NK-92 (cell line): ENCODE data around the gene KLHL24.
"Not testable (repeated sequence)": the region's sequence is repeated elsewhere in the genome, so short reads cannot be mapped to it uniquely, and the experiment has no call there.

Source experiments
- DNase-seq: peaks from one replicate; lab custom pipeline; 2025; ENCODE audit not compliant: unreplicated experiment; lab: John Stamatoyannopoulos, UW

KLHL24 gene

GRCh38 chr3:183635107-183635430, 354 bp upstream of the KLHL24 start:
- DNase-seq, result no peak

- peak; percentile 50 for DNase-seq
Observed at GRCh38 chr3:183636221-183637105, 1.0 kb downstream of the KLHL24 start.

GRCh38 chr3:183637106-183637486, 1.7 kb downstream of the KLHL24 start:
- no peak for DNase-seq

GRCh38 chr3:183637633-183638032, 2.2 kb downstream of the KLHL24 start:
- DNase-seq, result not testable (repeated sequence)

GRCh38 chr3:183638101-183638852, 2.9 kb downstream of the KLHL24 start:
- DNase-seq, result no peak

- DNase-seq, result not testable (repeated sequence)
Observed at GRCh38 chr3:183640635-183641034, 5.2 kb downstream of the KLHL24 start.

- no peak for DNase-seq
Observed at GRCh38 chr3:183641882-183642281, 6.5 kb downstream of the KLHL24 start.

- DNase-seq, result no peak
Observed at GRCh38 chr3:183644244-183644643, 8.8 kb downstream of the KLHL24 start.

- no peak for DNase-seq
Observed at GRCh38 chr3:183645254-183645653, 9.8 kb downstream of the KLHL24 start.

- no peak for DNase-seq
Observed at GRCh38 chr3:183650554-183650953, 15.1 kb downstream of the KLHL24 start.

- DNase-seq, result no peak
Observed at GRCh38 chr3:183653209-183654064, 18.0 kb downstream of the KLHL24 start.

- DNase-seq, result no peak
Observed at GRCh38 chr3:183654727-183655126, 19.3 kb downstream of the KLHL24 start.

- no peak for DNase-seq
Observed at GRCh38 chr3:183662099-183662498, 26.7 kb downstream of the KLHL24 start.

- no peak for DNase-seq
Observed at GRCh38 chr3:183664913-183665381, 29.5 kb downstream of the KLHL24 start.

GRCh38 chr3:183680061-183680460, 44.6 kb downstream of the KLHL24 start:
- DNase-seq, result no peak

- no peak for DNase-seq
Observed at GRCh38 chr3:183687705-183688104, 52.3 kb downstream of the KLHL24 start.

- no peak for DNase-seq
Observed at GRCh38 chr3:183688874-183689273, 53.5 kb downstream of the KLHL24 start.

GRCh38 chr3:183689621-183690020, 54.2 kb downstream of the KLHL24 start:
- not testable (repeated sequence) for DNase-seq

- no peak for DNase-seq
Observed at GRCh38 chr3:183690402-183690995, 55.1 kb downstream of the KLHL24 start.

GRCh38 chr3:183692436-183692835, 57.0 kb downstream of the KLHL24 start:
- DNase-seq, result no peak
